ENCODE results near the gene DDAH1.

DDAH1 gene

GRCh38 chr1:85374160-85374559 lies 90.8 kb downstream of the DDAH1 start:
- Mint-ChIP-seq H3K27me3 (peaks cover 9% of the 10 kb centered on the region), H3K36me3 (no peaks in the 10 kb centered on the region), H3K4me1 (no peaks in the 10 kb centered on the region), H3K27ac (no peak overlapping the region), H3K9me3 (no peaks in the 10 kb centered on the region), H3K4me3 (no peak overlapping the region)
- no peak for DNase-seq
- CTCF ChIA-PET: no interaction called here

- no peaks in the 10 kb centered on the region for H3K9me3 Mint-ChIP-seq
Observed at GRCh38 chr1:85373378-85373708, 91.6 kb downstream of the DDAH1 start.

GRCh38 chr1:85372683-85373377 lies 92.1 kb downstream of the DDAH1 start:
- Mint-ChIP-seq H3K36me3 (no peaks in the 10 kb centered on the region), H3K9me3 (no peaks in the 10 kb centered on the region), H3K27ac (no peak overlapping the region), H3K4me1 (no peaks in the 10 kb centered on the region), H3K27me3 (peaks cover 9% of the 10 kb centered on the region), H3K4me3 (no peak overlapping the region)
- CTCF ChIA-PET: no interaction called here
- no peak for DNase-seq

More at GRCh38 chr1:85373378-85373708, 91.6 kb downstream of the DDAH1 start:
- Mint-ChIP-seq H3K4me3 (no peak overlapping the region), H3K27ac (no peak overlapping the region), H3K4me1 (no peaks in the 10 kb centered on the region), H3K36me3 (no peaks in the 10 kb centered on the region), H3K27me3 (peaks cover 9% of the 10 kb centered on the region)
- CTCF ChIA-PET: no interaction called here
- no peak for DNase-seq

- Mint-ChIP-seq H3K4me1 (no peaks in the 10 kb centered on the region), H3K36me3 (no peaks in the 10 kb centered on the region), H3K9me3 (no peaks in the 10 kb centered on the region), H3K27me3 (peaks cover 9% of the 10 kb centered on the region), H3K27ac (no peak overlapping the region), H3K4me3 (no peak overlapping the region)
- no peak for DNase-seq
- CTCF ChIA-PET: no interaction called here
Observed at GRCh38 chr1:85371021-85371420, 93.9 kb downstream of the DDAH1 start.

- Mint-ChIP-seq H3K4me1 (no peaks in the 10 kb centered on the region), H3K9me3 (no peaks in the 10 kb centered on the region), H3K27me3 (peaks cover 5% of the 10 kb centered on the region), H3K27ac (no peak overlapping the region), H3K36me3 (no peaks in the 10 kb centered on the region), H3K4me3 (no peak overlapping the region)
- no peak for DNase-seq
- CTCF ChIA-PET: no interaction called here
Observed at GRCh38 chr1:85368073-85368770, 96.7 kb downstream of the DDAH1 start.

- Mint-ChIP-seq H3K27me3 (peaks cover 9% of the 10 kb centered on the region), H3K27ac (no peak overlapping the region), H3K4me3 (no peak overlapping the region), H3K9me3 (no peaks in the 10 kb centered on the region), H3K36me3 (no peaks in the 10 kb centered on the region), H3K4me1 (no peaks in the 10 kb centered on the region)
- CTCF ChIA-PET: no interaction called here
- DNase-seq: no peak
Observed at GRCh38 chr1:85366391-85367170, 98.4 kb downstream of the DDAH1 start.

GRCh38 chr1:85365851-85366250 lies 99.1 kb downstream of the DDAH1 start:
- CTCF ChIA-PET: no interaction called here
- H3K4me1 Mint-ChIP-seq: no peaks in the 10 kb centered on the region
- DNase-seq: no peak
- no peak overlapping the region for H3K27ac Mint-ChIP-seq
- no peak overlapping the region for H3K4me3 Mint-ChIP-seq
- H3K9me3 Mint-ChIP-seq: no peaks in the 10 kb centered on the region
- H3K27me3 Mint-ChIP-seq: peaks cover 9% of the 10 kb centered on the region
- no peaks in the 10 kb centered on the region for H3K36me3 Mint-ChIP-seq

- Mint-ChIP-seq H3K4me1 (no peaks in the 10 kb centered on the region), H3K27ac (no peak overlapping the region), H3K36me3 (no peaks in the 10 kb centered on the region), H3K9me3 (no peaks in the 10 kb centered on the region), H3K27me3 (peaks cover 4% of the 10 kb centered on the region), H3K4me3 (no peak overlapping the region)
- CTCF ChIA-PET: no interaction called here
- DNase-seq: no peak
Observed at GRCh38 chr1:85363521-85363920, 101.4 kb downstream of the DDAH1 start.

GRCh38 chr1:85363092-85363491 lies 101.9 kb downstream of the DDAH1 start:
- no peak overlapping the region for H3K4me3 Mint-ChIP-seq
- H3K9me3 Mint-ChIP-seq: no peaks in the 10 kb centered on the region
- H3K27me3 Mint-ChIP-seq: peaks cover 4% of the 10 kb centered on the region
- no peaks in the 10 kb centered on the region for H3K36me3 Mint-ChIP-seq
- no peak overlapping the region for H3K27ac Mint-ChIP-seq
- no peak for DNase-seq
- CTCF ChIA-PET: no interaction called here
- no peaks in the 10 kb centered on the region for H3K4me1 Mint-ChIP-seq

- H3K36me3 Mint-ChIP-seq: no peaks in the 10 kb centered on the region
- H3K4me1 Mint-ChIP-seq: no peaks in the 10 kb centered on the region
- no peak for DNase-seq
- H3K27ac Mint-ChIP-seq: no peak overlapping the region
- peaks cover 4% of the 10 kb centered on the region for H3K27me3 Mint-ChIP-seq
- H3K9me3 Mint-ChIP-seq: no peaks in the 10 kb centered on the region
- no peak overlapping the region for H3K4me3 Mint-ChIP-seq
- CTCF ChIA-PET: no interaction called here
Observed at GRCh38 chr1:85361606-85362296, 103.2 kb downstream of the DDAH1 start.

- Mint-ChIP-seq H3K4me1 (no peaks in the 10 kb centered on the region), H3K4me3 (no peak overlapping the region), H3K27me3 (peaks cover 4% of the 10 kb centered on the region), H3K9me3 (no peaks in the 10 kb centered on the region), H3K36me3 (no peaks in the 10 kb centered on the region), H3K27ac (no peak overlapping the region)
- CTCF ChIA-PET: no interaction called here
- DNase-seq: no peak
Observed at GRCh38 chr1:85360730-85361493, 104.0 kb downstream of the DDAH1 start.

- no peak for DNase-seq
- no peaks in the 10 kb centered on the region for H3K4me1 Mint-ChIP-seq
Observed at GRCh38 chr1:85359874-85360721, 104.9 kb downstream of the DDAH1 start.

GRCh38 chr1:85358702-85359438 lies 106.1 kb downstream of the DDAH1 start:
- Mint-ChIP-seq H3K36me3 (no peaks in the 10 kb centered on the region), H3K4me1 (no peaks in the 10 kb centered on the region), H3K9me3 (no peaks in the 10 kb centered on the region), H3K27ac (no peak overlapping the region), H3K27me3 (peaks cover 4% of the 10 kb centered on the region), H3K4me3 (no peak overlapping the region)
- no peak for DNase-seq
- CTCF ChIA-PET: no interaction called here

More at GRCh38 chr1:85359874-85360721, 104.9 kb downstream of the DDAH1 start:
- Mint-ChIP-seq H3K4me3 (no peak overlapping the region), H3K27me3 (peaks cover 4% of the 10 kb centered on the region), H3K27ac (no peak overlapping the region), H3K36me3 (no peaks in the 10 kb centered on the region), H3K9me3 (no peaks in the 10 kb centered on the region)
- CTCF ChIA-PET: no interaction called here
